GM12878 (cell line): ENCODE results near the gene HEXA. TPM values are rescaled to one million over a fixed set of nuclear protein-coding genes. Genes with fewer than 3 reads are reported as not detected.

Experiments
- ATAC-seq: fragments of 200-7000 bp; cut with Tn5 transposase; 3 replicates; pipeline ENCODE4 v1.9.1; 2020; ENCODE audit warnings: mild to moderate bottlenecking, moderate library complexity
- BruUV-seq: library from RNA; stranded (reverse); fragments of 400-500 nt; replicated peaks from 2 replicates; lab custom pipeline; 2021; lab: Mats Ljungman, UMichigan
- CTCF ChIA-PET: fragments of 300-600 bp; sonication (Branson Sonifier 250); formaldehyde crosslinking; extraction: SDS; loops from one replicate; lab custom pipeline; 2021; ENCODE audit warnings: inconsistent platforms; lab: Yijun Ruan, JAX
- POLR2A ChIA-PET: fragments of 350-600 bp; formaldehyde crosslinking; extraction: SDS; loops from one replicate; lab custom pipeline; 2021; ENCODE audit warnings: inconsistent platforms; lab: Charles Lee
- RAD21 ChIA-PET: fragments of 300-600 bp; sonication (Branson Sonifier 250); formaldehyde crosslinking; loops from one replicate; lab custom pipeline; 2023; ENCODE audit warnings: antibody characterized with exemption; ENCODE audit not compliant: unreplicated experiment; lab: Charles Lee
- SMC1A ChIA-PET: fragments of 300-600 bp; sonication (Branson Sonifier 250); formaldehyde crosslinking; loops from one replicate; lab custom pipeline; 2023; ENCODE audit not compliant: unreplicated experiment, uncharacterized antibody; lab: Charles Lee
- DNase-seq: peaks from one replicate; pipeline ENCODE4 v3.0.0-alpha.2; 2011; ENCODE audit warnings: low read depth, low spot score
- FAIRE-seq: peaks from 3 replicates; lab custom pipeline; 2011; peaks lifted over from hg19 to GRCh38; lab: Jason Lieb, UNC
- H2AFZ ChIP-seq: 2 replicates; pipeline ENCODE4 v1.6.0; 2011; ENCODE audit warnings: low read depth, low read length, control low read depth; ENCODE audit not compliant: control insufficient read depth
- H3K27ac ChIP-seq: 2 replicates; pipeline ENCODE4 v1.5.1; 2011; ENCODE audit warnings: control low read depth; ENCODE audit not compliant: control insufficient read depth, insufficient read depth
- H3K27me3 ChIP-seq, 2 experiments: replicated peaks in 1 of 2; 2 replicates each; pipeline versions ENCODE4 v1.6.0 to v1.6.1; 2011; ENCODE audit warnings: low read length in 1 of 2; ENCODE audit not compliant: control insufficient read depth in 2 of 2, insufficient read depth in 2 of 2
- H3K36me3 ChIP-seq, 2 experiments: 2 replicates each; pipeline ENCODE4 v1.5.1; 2011; ENCODE audit warnings: low read length in 1 of 2; ENCODE audit not compliant: control insufficient read depth in 2 of 2, insufficient read depth in 2 of 2
- H3K4me1 ChIP-seq: 2 replicates; pipeline ENCODE4 v1.6.1; 2011; ENCODE audit warnings: mild to moderate bottlenecking, low read length, moderate library complexity, mixed read lengths; ENCODE audit not compliant: control insufficient read depth, insufficient read depth
- H3K4me2 ChIP-seq: 2 replicates; pipeline ENCODE4 v1.6.0; 2011; ENCODE audit warnings: control low read depth; ENCODE audit not compliant: control insufficient read depth, insufficient read depth
- H3K4me3 ChIP-seq: fragments of 200-600 bp; sonication (generic); 2 replicates; pipeline ENCODE4 v1.5.1; 2016
- H3K79me2 ChIP-seq: 2 replicates; pipeline ENCODE4 v1.6.0; 2011; ENCODE audit warnings: low read length; ENCODE audit not compliant: control insufficient read depth, insufficient read depth
- H3K9ac ChIP-seq: 2 replicates; pipeline ENCODE4 v1.8.0; 2011; ENCODE audit warnings: low read length, control low read depth, mixed read lengths; ENCODE audit not compliant: control insufficient read depth, insufficient read depth
- H3K9me3 ChIP-seq: replicated peaks from 3 replicates; pipeline ENCODE4 v1.5.1; 2011; ENCODE audit warnings: mild to moderate bottlenecking, low read length; ENCODE audit not compliant: control insufficient read depth, insufficient read depth
- H4K20me1 ChIP-seq: 2 replicates; pipeline ENCODE4 v1.6.0; 2011; ENCODE audit not compliant: control insufficient read depth, insufficient read depth
- NFXL1 ChIP-seq: fragments of 450-650 bp; IDR thresholded peaks from 2 replicates; pipeline ENCODE4 v1.6.1; 2017; ENCODE audit warnings: antibody characterized with exemption, mild to moderate bottlenecking, borderline replicate concordance
- PML ChIP-seq: IDR thresholded peaks from 2 replicates; pipeline ENCODE4 v1.6.1; 2012; ENCODE audit warnings: low read length, inconsistent platforms
- ZBED1 ChIP-seq: IDR thresholded peaks from 2 replicates; pipeline ENCODE4 v1.6.1; 2016; ENCODE audit warnings: borderline replicate concordance
- WGBS: methylation state at CpG from one replicate; pipeline ENCODE4 v1.1.6; 2016; ENCODE audit warnings: low lambda C conversion rate; ENCODE audit not compliant: insufficient replicate concordance, insufficient coverage; ENCODE audit errors: missing lambda C conversion rate; 5-methylcytosine and 5-hydroxymethylcytosine counted together
- in situ Hi-C: fragments of 300-500 bp; cut with MboI; formaldehyde crosslinking; loops from 9 replicates; pipeline ENCODE4 v1.14.3; 2018; ENCODE audit warnings: mixed read lengths
- intact Hi-C: fragments of 100-400 bp; cut with micrococcal nuclease; formaldehyde crosslinking; loops from one replicate; pipeline ENCODE4 v1.14.2; 2022; ENCODE audit not compliant: unreplicated experiment
- polyA plus RNA-seq, 11 experiments: library from polyadenylated mRNA; depleted of rRNA in 4 of 11; unstranded in 6 of 11; stranded (reverse) in 5 of 11; fragments of >200 nt; fragmentation: Nextera tagmentation in 4 of 11; fragmentation: Illumina TruSeq in 1 of 11; extraction: Ambion mirVana in 4 of 11; extraction: Trizol in 1 of 11; gene quantifications; 1 replicate in 1 of 11; 2 replicates in 10 of 11; pipeline versions ENCODE4 v1.2.1 to v1.2.3, GENCODE V29; 2011 to 2016; ENCODE audit warnings: inconsistent platforms in 2 of 11, missing spikeins in 2 of 11, low read depth in 1 of 11
- total RNA-seq, 4 experiments: library from RNA; depleted of rRNA in 3 of 4; stranded (reverse); fragments of >200 nt in 3 of 4; fragmentation: Illumina TruSeq in 1 of 4; extraction: Trizol in 1 of 4; gene quantifications; 2 replicates each; pipeline versions ENCODE4 v1.2.1 to v1.2.3, GENCODE V29; 2013 to 2021

Gene HEXA
- total and polyA plus RNA-seq, 10 of the 15 experiments (the other 5 are each of a cell fraction or from before 2014, with no cell fraction given), result 24.5 to 151 (median 69.3) TPM

- no TSS peak for BruUV-seq
Observed at GRCh38 chr15:72302955-72303354, 72.9 kb downstream of the HEXA start.

More at GRCh38 chr15:72302955-72303354, 72.9 kb downstream of the HEXA start:
- Histone ChIP-seq H3K79me2 (no peaks in the 10 kb centered on the region), H3K27me3 (no peaks in the 10 kb centered on the region), H3K4me2 (no peak overlapping the region), H3K36me3 (no peaks in the 10 kb centered on the region), H4K20me1 (no peaks in the 10 kb centered on the region), H3K4me1 (no peaks in the 10 kb centered on the region), H3K27ac (no peak overlapping the region), H3K9me3 (no peaks in the 10 kb centered on the region), H2AFZ (no peak overlapping the region), H3K9ac (no peak overlapping the region), H3K4me3 (no peak overlapping the region)
- POLR2A ChIA-PET, result no interaction called here
- in situ Hi-C loops, result no loop called here
- no peak for TF ChIP-seq PML
- no peak for TF ChIP-seq NFXL1
- no peak for TF ChIP-seq ZBED1
- RAD21 ChIA-PET, result no interaction called here
- FAIRE-seq, result no peak
- ATAC-seq, result no peak
- intact Hi-C loops, result no loop called here
- DNase-seq, result no peak
- SMC1A ChIA-PET, result interaction anchor here (0.9 kb wide), 1 partner anchor 37 kb away, joined by 3 read pairs; no protein-coding TSS in a partner anchor
- WGBS, result 74% methylated on average over 1 of the region's 1 CpG
- CTCF ChIA-PET, result interaction anchor here (0.6 to 1.6 kb wide), 2 partner anchors 10 to 21 kb away, joined by 3 to 4 read pairs; no protein-coding TSS in a partner anchor

Other genes with a start within 250 kb of the HEXA start
- gene GRAMD2A, start 178.2 kb downstream of the HEXA start, total RNA-seq (2014; rRNA removed), result not detected in 2 replicates
- gene GRAMD2A, start 178.2 kb downstream of the HEXA start, total RNA-seq (2014; rRNA removed; fragmentation: Illumina TruSeq; extraction: Trizol), result not detected in 2 replicates
- gene GRAMD2A, start 178.2 kb downstream of the HEXA start, total RNA-seq (2021), result not detected in 2 replicates
- not detected in 2 replicates for gene GRAMD2A, start 178.2 kb downstream of the HEXA start, polyA plus RNA-seq (2011; rRNA removed)
- gene GRAMD2A, start 178.2 kb downstream of the HEXA start, polyA plus RNA-seq (2014; fragmentation: Illumina TruSeq; extraction: Trizol), result not detected in 2 replicates
- under 1 TPM in 1 of 2 experiments, not detected in 1; 0.02 TPM for gene GRAMD2A, start 178.2 kb downstream of the HEXA start, polyA plus RNA-seq (2014; fragmentation: Nextera tagmentation; extraction: Ambion mirVana)
- gene GRAMD2A, start 178.2 kb downstream of the HEXA start, polyA plus RNA-seq (2014; rRNA removed), result not detected in 2 replicates
- under 1 TPM in 1 of 2 experiments, not detected in 1; 0.35 TPM for gene GRAMD2A, start 178.2 kb downstream of the HEXA start, polyA plus RNA-seq (2016; fragmentation: Nextera tagmentation; extraction: Ambion mirVana)
- 1,257 and 1,302 TPM in 2 replicates for gene PKM, start 144.8 kb downstream of the HEXA start, total RNA-seq (2014; rRNA removed)
- gene PKM, start 144.8 kb downstream of the HEXA start, total RNA-seq (2014; rRNA removed; fragmentation: Illumina TruSeq; extraction: Trizol), result 912 and 984 TPM in 2 replicates
- gene PKM, start 144.8 kb downstream of the HEXA start, total RNA-seq (2021), result 1,487 and 1,505 TPM in 2 replicates
- gene PKM, start 144.8 kb downstream of the HEXA start, polyA plus RNA-seq (2011; rRNA removed), result 2,011 and 2,640 TPM in 2 replicates
- 1,523 and 1,631 TPM in 2 replicates for gene PKM, start 144.8 kb downstream of the HEXA start, polyA plus RNA-seq (2014; fragmentation: Illumina TruSeq; extraction: Trizol)
- gene PKM, start 144.8 kb downstream of the HEXA start, polyA plus RNA-seq (2014; fragmentation: Nextera tagmentation; extraction: Ambion mirVana), result 100 to 1,000 TPM; 491 to 500 TPM
- gene PKM, start 144.8 kb downstream of the HEXA start, polyA plus RNA-seq (2014; rRNA removed), result 1,361 and 1,456 TPM in 2 replicates
- 1,000 to 10,000 TPM; 1,696 to 1,742 TPM for gene PKM, start 144.8 kb downstream of the HEXA start, polyA plus RNA-seq (2016; fragmentation: Nextera tagmentation; extraction: Ambion mirVana)
- 26.3 and 31.2 TPM in 2 replicates for gene PARP6, start 103.5 kb downstream of the HEXA start, total RNA-seq (2014; rRNA removed)
- 21.5 and 25.0 TPM in 2 replicates for gene PARP6, start 103.5 kb downstream of the HEXA start, total RNA-seq (2014; rRNA removed; fragmentation: Illumina TruSeq; extraction: Trizol)
- gene PARP6, start 103.5 kb downstream of the HEXA start, total RNA-seq (2021), result 38.3 and 40.0 TPM in 2 replicates
- gene PARP6, start 103.5 kb downstream of the HEXA start, polyA plus RNA-seq (2011; rRNA removed), result 60.7 and 73.5 TPM in 2 replicates
- 41.4 and 47.2 TPM in 2 replicates for gene PARP6, start 103.5 kb downstream of the HEXA start, polyA plus RNA-seq (2014; fragmentation: Illumina TruSeq; extraction: Trizol)
- 10 to 100 TPM; 14.3 to 23.7 TPM for gene PARP6, start 103.5 kb downstream of the HEXA start, polyA plus RNA-seq (2014; fragmentation: Nextera tagmentation; extraction: Ambion mirVana)
- 43.9 and 51.8 TPM in 2 replicates for gene PARP6, start 103.5 kb downstream of the HEXA start, polyA plus RNA-seq (2014; rRNA removed)
- gene PARP6, start 103.5 kb downstream of the HEXA start, polyA plus RNA-seq (2016; fragmentation: Nextera tagmentation; extraction: Ambion mirVana), result 10 to 100 TPM; 15.5 to 27.6 TPM
- gene CELF6, start 55.9 kb downstream of the HEXA start, total RNA-seq (2014; rRNA removed), result 0.23 and 0.44 TPM in 2 replicates
- gene CELF6, start 55.9 kb downstream of the HEXA start, total RNA-seq (2014; rRNA removed; fragmentation: Illumina TruSeq; extraction: Trizol), result 0.31 and 0.32 TPM in 2 replicates
- 0.24 TPM in 1 of 2 replicates, not detected in the other for gene CELF6, start 55.9 kb downstream of the HEXA start, total RNA-seq (2021)
- 0.39 and 0.54 TPM in 2 replicates for gene CELF6, start 55.9 kb downstream of the HEXA start, polyA plus RNA-seq (2011; rRNA removed)
- 0.25 and 0.46 TPM in 2 replicates for gene CELF6, start 55.9 kb downstream of the HEXA start, polyA plus RNA-seq (2014; fragmentation: Illumina TruSeq; extraction: Trizol)
- gene CELF6, start 55.9 kb downstream of the HEXA start, polyA plus RNA-seq (2014; fragmentation: Nextera tagmentation; extraction: Ambion mirVana), result under 1 TPM; 0.18 to 0.20 TPM
- gene CELF6, start 55.9 kb downstream of the HEXA start, polyA plus RNA-seq (2014; rRNA removed), result 0.27 and 0.33 TPM in 2 replicates
- under 1 TPM; 0.06 to 0.17 TPM for gene CELF6, start 55.9 kb downstream of the HEXA start, polyA plus RNA-seq (2016; fragmentation: Nextera tagmentation; extraction: Ambion mirVana)
- not detected in 2 replicates for gene TMEM202, start 22.3 kb upstream of the HEXA start, total RNA-seq (2014; rRNA removed)
- not detected in 2 replicates for gene TMEM202, start 22.3 kb upstream of the HEXA start, total RNA-seq (2014; rRNA removed; fragmentation: Illumina TruSeq; extraction: Trizol)
- not detected in 2 replicates for gene TMEM202, start 22.3 kb upstream of the HEXA start, total RNA-seq (2021)
- not detected in 2 replicates for gene TMEM202, start 22.3 kb upstream of the HEXA start, polyA plus RNA-seq (2011; rRNA removed)
- not detected in 2 replicates for gene TMEM202, start 22.3 kb upstream of the HEXA start, polyA plus RNA-seq (2014; fragmentation: Illumina TruSeq; extraction: Trizol)
- gene TMEM202, start 22.3 kb upstream of the HEXA start, polyA plus RNA-seq (2014; fragmentation: Nextera tagmentation; extraction: Ambion mirVana), result not detected
- not detected in 2 replicates for gene TMEM202, start 22.3 kb upstream of the HEXA start, polyA plus RNA-seq (2014; rRNA removed)
- gene TMEM202, start 22.3 kb upstream of the HEXA start, polyA plus RNA-seq (2016; fragmentation: Nextera tagmentation; extraction: Ambion mirVana), result not detected
- 31.6 and 33.8 TPM in 2 replicates for gene ARIH1, start 98.3 kb upstream of the HEXA start, total RNA-seq (2014; rRNA removed)
- gene ARIH1, start 98.3 kb upstream of the HEXA start, total RNA-seq (2014; rRNA removed; fragmentation: Illumina TruSeq; extraction: Trizol), result 19.0 and 20.8 TPM in 2 replicates
- 99.5 and 99.8 TPM in 2 replicates for gene ARIH1, start 98.3 kb upstream of the HEXA start, total RNA-seq (2021)
- 63.5 and 71.9 TPM in 2 replicates for gene ARIH1, start 98.3 kb upstream of the HEXA start, polyA plus RNA-seq (2011; rRNA removed)
- 34.1 and 37.8 TPM in 2 replicates for gene ARIH1, start 98.3 kb upstream of the HEXA start, polyA plus RNA-seq (2014; fragmentation: Illumina TruSeq; extraction: Trizol)
- 10 to 100 TPM; 14.7 to 14.9 TPM for gene ARIH1, start 98.3 kb upstream of the HEXA start, polyA plus RNA-seq (2014; fragmentation: Nextera tagmentation; extraction: Ambion mirVana)
- gene ARIH1, start 98.3 kb upstream of the HEXA start, polyA plus RNA-seq (2014; rRNA removed), result 21.5 and 24.0 TPM in 2 replicates
- gene ARIH1, start 98.3 kb upstream of the HEXA start, polyA plus RNA-seq (2016; fragmentation: Nextera tagmentation; extraction: Ambion mirVana), result 10 to 100 TPM; 17.0 to 32.8 TPM